Upper lobe of left lung (tissue), 4 donors: ENCODE data around the gene C4orf50.

Experiments used
- EP300 ChIP-seq, 4 donors: sonication (generic); formaldehyde crosslinking; IDR thresholded peaks; one replicate each; pipeline ENCODE4 v1.5.1; 2017; ENCODE audit warnings: antibody characterized with exemption in 4 of 4, control low read depth in 2 of 4
- POLR2A ChIP-seq, 4 donors: fragments of 450-650 bp; IDR thresholded peaks; one replicate each; pipeline ENCODE4 v1.5.1; 2016 to 2017; ENCODE audit warnings: antibody characterized with exemption in 4 of 4, mild to moderate bottlenecking in 2 of 4
- TF ChIP-seq, protein P1 (sequence below), 6 experiments: fragments of 450-650 bp in 4 of 6; fragments of 200-600 bp in 2 of 6; sonication (generic) in 2 of 6; IDR thresholded peaks; one replicate each; pipeline ENCODE4 v1.5.1; 2016 to 2019; ENCODE audit warnings: antibody characterized with exemption in 6 of 6

DNA sequence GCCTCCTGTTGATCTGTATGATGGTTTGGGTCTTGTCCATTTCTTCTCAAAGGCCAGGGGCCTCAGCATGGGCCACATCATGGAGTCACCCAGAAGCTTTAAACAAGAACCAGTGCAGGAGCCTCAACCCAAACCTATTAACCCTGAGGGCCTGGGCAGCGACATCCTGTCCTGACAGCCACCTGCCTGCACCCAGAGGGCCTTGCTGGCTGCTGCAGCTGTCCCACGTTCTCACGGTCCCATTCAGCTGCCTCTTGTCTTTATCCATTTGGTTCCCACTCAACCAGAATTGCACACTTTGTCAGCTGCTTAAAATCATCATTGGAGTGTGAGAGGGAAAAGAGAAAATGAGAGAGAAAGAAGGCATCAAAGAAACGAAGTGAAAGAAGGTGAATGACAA, 21.6 kb downstream of the C4orf50 start:
- TF ChIP-seq, protein P1, sequence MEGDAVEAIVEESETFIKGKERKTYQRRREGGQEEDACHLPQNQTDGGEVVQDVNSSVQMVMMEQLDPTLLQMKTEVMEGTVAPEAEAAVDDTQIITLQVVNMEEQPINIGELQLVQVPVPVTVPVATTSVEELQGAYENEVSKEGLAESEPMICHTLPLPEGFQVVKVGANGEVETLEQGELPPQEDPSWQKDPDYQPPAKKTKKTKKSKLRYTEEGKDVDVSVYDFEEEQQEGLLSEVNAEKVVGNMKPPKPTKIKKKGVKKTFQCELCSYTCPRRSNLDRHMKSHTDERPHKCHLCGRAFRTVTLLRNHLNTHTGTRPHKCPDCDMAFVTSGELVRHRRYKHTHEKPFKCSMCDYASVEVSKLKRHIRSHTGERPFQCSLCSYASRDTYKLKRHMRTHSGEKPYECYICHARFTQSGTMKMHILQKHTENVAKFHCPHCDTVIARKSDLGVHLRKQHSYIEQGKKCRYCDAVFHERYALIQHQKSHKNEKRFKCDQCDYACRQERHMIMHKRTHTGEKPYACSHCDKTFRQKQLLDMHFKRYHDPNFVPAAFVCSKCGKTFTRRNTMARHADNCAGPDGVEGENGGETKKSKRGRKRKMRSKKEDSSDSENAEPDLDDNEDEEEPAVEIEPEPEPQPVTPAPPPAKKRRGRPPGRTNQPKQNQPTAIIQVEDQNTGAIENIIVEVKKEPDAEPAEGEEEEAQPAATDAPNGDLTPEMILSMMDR (IDR thresholded peaks at IDR 0.05): no peak
- no peak for TF ChIP-seq POLR2A (IDR thresholded peaks at IDR 0.05)
- TF ChIP-seq EP300 (IDR thresholded peaks at IDR 0.05): no peak
